RWPE2 (cell line): ENCODE measurements around the gene PTGES2.
A peak's percentile ranks its signal among the peaks of the same experiment; 100 is the strongest.
"Not testable (repeated sequence)": the region's sequence is repeated elsewhere in the genome, so short reads cannot be mapped to it uniquely, and the experiment has no call there.

Experiments used
- ATAC-seq: fragments of 200-7000 bp; cut with Tn5 transposase; 3 replicates; pipeline ENCODE4 v1.9.1; 2021; ENCODE audit warnings: low read depth
- DNase-seq: peaks from one replicate; pipeline ENCODE4 v3.0.0-alpha.2; 2020; ENCODE audit warnings: low spot score
- H3K27ac ChIP-seq: fragments of 450-650 bp; 2 replicates; pipeline ENCODE4 v1.5.1; 2017; ENCODE audit warnings: mild to moderate bottlenecking; ENCODE audit not compliant: poor library complexity, severe bottlenecking
- H3K27me3 ChIP-seq: fragments of 250-450 bp; sonication (Bioruptor Pico); 2 replicates; pipeline ENCODE4 v1.5.1; 2021; ENCODE audit warnings: mild to moderate bottlenecking, moderate library complexity; ENCODE audit not compliant: insufficient read depth, poor library complexity, severe bottlenecking
- H3K36me3 ChIP-seq: fragments of 250-450 bp; sonication (Bioruptor Pico); 2 replicates; pipeline ENCODE4 v1.5.1; 2020; ENCODE audit warnings: low read depth, mild to moderate bottlenecking, moderate library complexity
- H3K4me1 ChIP-seq: fragments of 250-450 bp; sonication (Bioruptor Pico); 2 replicates; pipeline ENCODE4 v1.5.1; 2021; ENCODE audit warnings: mild to moderate bottlenecking, moderate library complexity; ENCODE audit not compliant: insufficient read depth, poor library complexity, severe bottlenecking
- H3K4me3 ChIP-seq: fragments of 250-450 bp; sonication (Bioruptor Pico); 2 replicates; pipeline ENCODE4 v1.5.1; 2021; ENCODE audit warnings: mild to moderate bottlenecking, moderate library complexity; ENCODE audit not compliant: severe bottlenecking
- H3K9me3 ChIP-seq: fragments of 250-450 bp; sonication (Bioruptor Pico); 2 replicates; pipeline ENCODE4 v1.5.1; 2021; ENCODE audit warnings: mild to moderate bottlenecking, moderate library complexity; ENCODE audit not compliant: severe bottlenecking
- TF ChIP-seq, protein P1 (sequence below): fragments of 450-650 bp; IDR thresholded peaks from one replicate; pipeline ENCODE4 v1.5.1; 2017; ENCODE audit warnings: mild to moderate bottlenecking, moderate library complexity; ENCODE audit not compliant: poor library complexity, severe bottlenecking

PTGES2 gene

DNA sequence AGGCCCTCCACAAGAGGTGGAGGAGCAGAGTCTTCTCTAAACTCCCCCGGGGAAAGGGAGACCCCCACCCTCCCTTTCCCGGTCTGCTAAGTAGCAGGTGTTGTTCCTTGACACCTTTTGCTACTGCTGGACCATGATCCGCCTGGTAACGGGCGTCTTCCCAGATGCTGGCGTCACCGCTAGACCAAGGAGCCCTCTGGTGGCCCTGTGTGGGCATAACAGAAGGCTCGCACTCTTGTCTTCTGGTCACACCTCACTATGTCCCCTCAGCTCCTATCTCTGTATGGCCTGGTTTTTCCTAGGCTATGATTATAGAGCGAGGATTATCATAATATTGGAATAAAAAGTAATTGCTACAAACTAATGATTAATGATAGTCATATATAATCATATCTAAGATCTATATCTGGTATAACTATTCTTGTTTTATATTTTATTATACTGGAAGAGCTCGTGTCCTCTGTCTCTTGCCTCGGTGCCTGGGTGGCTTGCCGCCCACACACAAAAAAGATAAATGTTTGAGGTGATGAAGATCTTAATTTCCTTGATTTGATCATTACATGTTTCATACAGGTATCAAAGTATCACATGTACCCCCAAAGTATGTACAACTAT lies 2.6 kb upstream of the PTGES2 start:
- TF ChIP-seq, protein P1, sequence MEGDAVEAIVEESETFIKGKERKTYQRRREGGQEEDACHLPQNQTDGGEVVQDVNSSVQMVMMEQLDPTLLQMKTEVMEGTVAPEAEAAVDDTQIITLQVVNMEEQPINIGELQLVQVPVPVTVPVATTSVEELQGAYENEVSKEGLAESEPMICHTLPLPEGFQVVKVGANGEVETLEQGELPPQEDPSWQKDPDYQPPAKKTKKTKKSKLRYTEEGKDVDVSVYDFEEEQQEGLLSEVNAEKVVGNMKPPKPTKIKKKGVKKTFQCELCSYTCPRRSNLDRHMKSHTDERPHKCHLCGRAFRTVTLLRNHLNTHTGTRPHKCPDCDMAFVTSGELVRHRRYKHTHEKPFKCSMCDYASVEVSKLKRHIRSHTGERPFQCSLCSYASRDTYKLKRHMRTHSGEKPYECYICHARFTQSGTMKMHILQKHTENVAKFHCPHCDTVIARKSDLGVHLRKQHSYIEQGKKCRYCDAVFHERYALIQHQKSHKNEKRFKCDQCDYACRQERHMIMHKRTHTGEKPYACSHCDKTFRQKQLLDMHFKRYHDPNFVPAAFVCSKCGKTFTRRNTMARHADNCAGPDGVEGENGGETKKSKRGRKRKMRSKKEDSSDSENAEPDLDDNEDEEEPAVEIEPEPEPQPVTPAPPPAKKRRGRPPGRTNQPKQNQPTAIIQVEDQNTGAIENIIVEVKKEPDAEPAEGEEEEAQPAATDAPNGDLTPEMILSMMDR, result peak; percentile 51
- ATAC-seq, H3K27ac ChIP-seq, H3K4me3 ChIP-seq, H3K4me1 ChIP-seq, H3K9me3 ChIP-seq, H3K27me3 ChIP-seq, H3K36me3 ChIP-seq: not testable (repeated sequence)
- DNase-seq, result peak; percentile 11

DNA sequence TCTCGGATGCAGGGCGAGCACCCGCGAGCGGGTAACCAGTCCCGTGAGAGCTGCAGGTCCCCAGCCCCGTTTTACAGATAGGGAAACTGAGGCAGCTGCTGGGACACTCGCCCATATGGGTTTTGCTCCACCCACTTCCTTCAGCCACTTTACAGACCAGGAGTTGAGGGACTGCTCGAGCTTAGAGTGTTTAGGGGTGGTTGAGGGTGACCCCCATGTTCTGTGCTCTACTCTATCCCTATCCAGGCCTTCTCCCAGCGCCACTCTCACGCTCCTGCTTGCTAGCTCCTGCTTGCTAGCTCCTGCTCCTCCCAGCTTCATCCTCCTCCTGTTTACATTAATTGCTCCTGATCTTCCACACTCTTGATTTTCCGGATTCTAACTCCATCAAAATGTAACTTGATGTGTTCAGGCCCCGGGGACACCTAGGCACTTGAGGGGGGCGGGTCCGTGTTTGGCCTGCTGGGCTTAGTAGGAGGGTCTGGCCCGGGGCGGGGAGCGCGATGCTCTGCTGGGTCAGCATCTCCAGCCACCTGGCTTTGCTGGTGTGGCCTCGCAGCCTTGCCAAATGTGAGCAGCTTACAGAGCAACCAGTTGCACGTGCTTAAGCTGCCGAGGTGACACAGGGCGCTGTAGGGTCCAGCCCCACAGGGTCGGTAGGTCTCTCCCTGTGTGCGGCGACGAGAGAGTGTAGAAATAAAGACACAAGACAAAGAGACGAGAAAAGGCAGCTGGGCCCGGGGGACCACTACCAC lies 1.5 kb upstream of the PTGES2 start:
- peaks cover 6% of the 10 kb centered on the region for H3K4me1 ChIP-seq
- H3K4me3 ChIP-seq, result peak overlapping the region; percentile 92
- DNase-seq, result peak; percentile 56
- ATAC-seq, result no peak
- H3K9me3 ChIP-seq, result no peaks in the 10 kb centered on the region
- no peaks in the 10 kb centered on the region for H3K27me3 ChIP-seq
- TF ChIP-seq, protein P1, result no peak
- peak overlapping the region; percentile 78 for H3K27ac ChIP-seq
- H3K36me3 ChIP-seq, result peaks cover 13% of the 10 kb centered on the region

DNA sequence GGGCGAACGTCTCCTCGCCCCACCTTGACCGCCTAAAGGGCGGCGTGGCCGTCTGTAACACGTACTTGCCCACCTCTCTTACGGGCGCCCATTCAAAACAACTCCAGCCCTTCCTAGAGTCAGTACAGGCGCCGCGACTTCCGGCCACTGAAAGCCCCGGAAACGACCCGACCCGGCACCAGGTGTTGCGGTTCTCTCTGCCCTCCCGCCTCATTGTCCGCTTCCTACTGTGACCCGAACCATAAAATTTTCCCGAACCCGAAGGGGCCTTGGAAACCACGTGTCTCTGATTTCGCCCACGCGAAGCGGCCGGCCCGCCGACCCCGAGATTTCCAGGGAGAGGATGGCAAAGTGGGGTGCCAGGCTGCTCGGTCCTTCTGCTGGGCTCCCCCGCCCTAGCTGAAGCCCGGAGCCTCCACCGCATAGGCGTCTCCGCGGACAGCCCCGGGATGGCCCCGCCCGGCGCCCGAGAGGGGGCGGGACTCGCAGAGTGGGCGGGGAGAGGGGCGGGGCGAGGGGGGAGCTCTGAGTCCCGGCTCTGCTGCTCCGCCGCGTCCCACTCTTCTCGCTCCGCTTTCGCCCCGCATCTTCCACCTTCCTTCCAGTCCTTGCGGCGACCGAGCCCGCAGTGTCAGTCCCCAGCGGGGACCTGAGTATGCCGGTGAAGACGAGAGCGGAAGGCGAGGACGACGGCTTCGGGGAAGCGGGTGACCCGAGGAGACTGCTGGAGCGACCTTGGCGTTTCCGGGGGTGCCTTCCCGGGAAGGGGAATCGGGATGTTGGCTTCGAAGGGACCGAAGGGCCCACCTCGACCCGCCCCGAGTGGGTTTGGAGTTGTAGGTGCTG lies 684 bp upstream of the PTGES2 start:
- peak; percentile 84 for DNase-seq
- TF ChIP-seq, protein P1, result no peak
- H3K27me3 ChIP-seq, result no peaks in the 10 kb centered on the region
- H3K36me3 ChIP-seq, result peaks cover 15% of the 10 kb centered on the region
- H3K4me1 ChIP-seq, result peaks cover 6% of the 10 kb centered on the region
- peak overlapping the region; percentile 92 for H3K4me3 ChIP-seq
- peak; percentile 81 for ATAC-seq
- no peaks in the 10 kb centered on the region for H3K9me3 ChIP-seq
- peak overlapping the region; percentile 78 for H3K27ac ChIP-seq

DNA sequence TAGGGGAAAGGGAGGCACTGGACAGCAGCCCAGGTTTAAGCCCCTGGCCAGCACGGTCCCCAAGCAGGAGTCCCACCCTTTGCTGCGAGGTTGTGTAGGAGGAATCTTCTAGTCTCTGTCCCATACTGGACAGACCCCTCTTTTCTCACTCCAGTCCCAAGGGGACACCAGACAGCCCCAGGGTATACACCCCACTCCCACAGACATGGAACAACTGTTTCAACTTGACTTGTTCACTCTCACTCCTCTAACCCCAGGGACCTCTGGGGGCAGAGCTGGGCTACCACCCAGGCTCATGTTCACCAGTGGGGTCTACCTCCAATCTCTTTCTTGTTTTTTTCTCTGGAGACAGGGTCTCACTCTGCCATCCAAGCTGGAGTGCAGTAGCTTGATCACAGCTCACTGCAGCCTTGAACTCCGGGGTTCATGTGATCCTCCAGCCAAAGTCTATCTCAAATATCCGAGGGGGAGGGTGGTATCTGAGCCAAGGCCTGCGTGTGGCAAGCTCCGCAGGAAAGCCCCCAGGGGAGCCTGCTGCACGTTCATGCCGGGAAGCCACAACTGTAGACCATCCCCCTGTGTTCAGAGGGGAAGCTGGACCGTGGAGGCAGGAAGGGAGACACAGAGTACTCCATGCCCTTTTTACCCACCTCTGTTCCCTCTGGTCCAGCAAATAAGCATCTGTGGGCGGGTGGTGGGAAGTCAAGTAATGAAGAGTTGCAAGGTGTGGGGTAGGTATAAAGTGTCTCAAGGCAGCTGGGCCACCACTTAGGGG lies 1.8 kb downstream of the PTGES2 start:
- TF ChIP-seq, protein P1, result no peak
- no peaks in the 10 kb centered on the region for H3K27me3 ChIP-seq
- H3K27ac ChIP-seq, result no peak overlapping the region
- H3K4me1 ChIP-seq, result peaks cover 6% of the 10 kb centered on the region
- ATAC-seq (no peak), DNase-seq (peak; percentile 34)
- no peaks in the 10 kb centered on the region for H3K9me3 ChIP-seq
- no peak overlapping the region for H3K4me3 ChIP-seq
- peaks cover 15% of the 10 kb centered on the region for H3K36me3 ChIP-seq
